GM13977 (cell line): Measurements from ENCODE around the gene DISP2.
A peak's percentile ranks its signal among the peaks of the same experiment; 100 is the strongest.

ENCODE experiments used
- DNase-seq: peaks from one replicate; pipeline ENCODE4 v3.0.0; 2012; ENCODE audit warnings: low spot score
- CTCF ChIP-seq: IDR thresholded peaks from 2 replicates; pipeline ENCODE4 v1.5.1; 2012; ENCODE audit warnings: mild to moderate bottlenecking, control low read depth; ENCODE audit not compliant: insufficient read depth; ENCODE audit errors: extremely low read depth, missing control alignments
- in situ Hi-C: fragments of 300-500 bp; cut with MboI; formaldehyde crosslinking; loops from one replicate; pipeline ENCODE4 v1.12.0; 2022; ENCODE audit warnings: low sequenced_read_pairs, low pct_unique_long_range_greater_than_20kb, mixed read lengths, inconsistent platforms; ENCODE audit not compliant: unreplicated experiment

DISP2 gene

GRCh38 chr15:40340740-40341400 is 17.1 kb upstream of the DISP2 start, which contains the start of gene CCDC9B:
CCDC9B (minus strand) TSS chr15:40340939; CDS start chr15:40340819, 120 bp downstream.
- TF ChIP-seq CTCF, result no peak
- no peak for DNase-seq
- in situ Hi-C loops, result no loop called here

GRCh38 chr15:40342416-40343320 is 15.4 kb upstream of the DISP2 start:
- in situ Hi-C loops, result no loop called here
- no peak for DNase-seq
- TF ChIP-seq CTCF, result no peak

- DNase-seq, result no peak
- no peak for TF ChIP-seq CTCF
- in situ Hi-C loops, result no loop called here
Observed at GRCh38 chr15:40343512-40343911, 14.5 kb upstream of the DISP2 start.

GRCh38 chr15:40344217-40344616 is 13.8 kb upstream of the DISP2 start:
- in situ Hi-C loops, result no loop called here
- DNase-seq, result no peak
- TF ChIP-seq CTCF, result no peak

- peak; percentile 87 for TF ChIP-seq CTCF
- DNase-seq, result peak; percentile 87
- in situ Hi-C loops, result no loop called here
Observed at GRCh38 chr15:40344631-40345120, 13.3 kb upstream of the DISP2 start.

- in situ Hi-C loops, result no loop called here
- no peak for DNase-seq
- TF ChIP-seq CTCF, result no peak
Observed at GRCh38 chr15:40345225-40345866, 12.7 kb upstream of the DISP2 start.
